Embryonic facial prominence (tissue), 1 donor: ENCODE data around the gene MRPL43.

Source experiments
- DNase-seq: peaks from one replicate; pipeline ENCODE4 v3.0.0-alpha.2; 2016; ENCODE audit errors: extremely low spot score

Gene MRPL43

DNA sequence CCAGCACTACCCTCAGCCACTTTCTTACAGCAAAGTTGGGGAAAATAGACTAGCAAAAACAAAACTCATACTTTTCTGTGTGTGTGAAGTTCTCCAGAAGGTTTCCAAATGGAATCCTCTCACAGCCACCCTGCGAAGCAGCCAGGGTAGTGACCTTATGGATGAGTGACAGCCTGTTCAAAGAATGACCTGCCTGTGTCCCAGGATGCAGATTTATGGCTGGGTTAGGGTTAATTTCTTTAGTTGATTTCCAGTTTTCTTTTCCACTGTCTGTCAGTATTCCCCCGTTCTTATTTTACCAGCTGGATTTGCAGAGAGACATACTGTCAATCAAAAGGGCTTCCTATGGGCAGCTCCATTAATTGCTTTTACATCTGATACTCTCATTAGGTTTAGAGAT, 20.4 kb downstream of the MRPL43 start:
- DNase-seq: no peak

- DNase-seq: no peak
Observed at GRCh38 chr10:100965820-100966219, 21.5 kb downstream of the MRPL43 start.

- no peak for DNase-seq
Observed at GRCh38 chr10:100963826-100964225, 23.5 kb downstream of the MRPL43 start.

DNA sequence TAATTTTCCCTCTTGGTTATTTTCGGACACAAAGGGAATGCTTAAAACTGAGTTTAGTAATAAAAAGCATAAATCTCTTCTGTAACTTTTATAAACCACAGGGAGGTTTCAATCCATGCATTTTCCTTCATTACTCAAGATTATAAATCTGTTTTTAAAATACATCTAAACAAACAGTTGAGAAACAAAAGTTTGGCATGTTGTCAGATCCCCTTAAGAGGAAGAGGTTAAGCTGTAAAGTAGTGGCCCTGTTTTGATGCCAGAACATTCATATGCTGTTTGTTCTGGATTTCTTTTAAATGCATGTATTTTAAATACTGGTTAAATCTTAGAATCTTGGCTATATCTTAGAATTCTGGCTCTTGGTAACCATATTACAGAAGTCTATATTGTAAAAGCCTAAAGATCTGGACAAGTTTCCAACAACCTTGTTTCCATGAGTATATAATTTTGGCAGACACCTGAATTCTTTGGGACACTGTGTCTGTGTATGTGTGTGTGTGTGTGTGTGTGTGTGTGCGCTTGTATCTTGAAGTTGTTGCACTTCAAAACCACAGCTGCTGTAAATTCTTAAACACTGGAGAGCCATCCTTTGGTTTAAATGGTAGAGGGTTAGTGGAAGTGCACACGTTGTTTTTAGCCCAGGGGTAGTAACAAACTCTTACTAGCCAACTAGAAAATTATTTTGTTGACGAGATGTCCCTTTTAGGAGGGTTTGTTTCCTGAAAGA, 24.8 kb downstream of the MRPL43 start:
- no peak for DNase-seq

DNA sequence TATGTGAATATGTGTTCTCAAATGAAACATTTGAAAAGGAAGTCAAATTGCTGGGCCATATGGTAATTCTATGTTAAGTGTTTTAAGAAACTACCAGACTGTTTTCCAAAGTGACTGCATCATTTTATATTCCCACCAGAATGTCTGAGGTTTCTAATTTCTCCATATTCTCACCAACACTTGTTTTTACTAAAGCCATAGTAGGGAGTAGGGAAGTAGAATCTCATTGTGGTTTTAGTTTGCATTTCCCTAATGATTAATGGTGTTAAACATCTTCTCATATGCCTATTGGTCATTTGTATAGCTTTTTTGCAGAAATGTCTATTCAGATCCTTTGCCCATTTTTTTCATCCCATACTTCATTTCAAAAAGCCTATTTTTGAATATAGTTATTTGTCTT, 27.0 kb downstream of the MRPL43 start:
- DNase-seq: no peak

DNA sequence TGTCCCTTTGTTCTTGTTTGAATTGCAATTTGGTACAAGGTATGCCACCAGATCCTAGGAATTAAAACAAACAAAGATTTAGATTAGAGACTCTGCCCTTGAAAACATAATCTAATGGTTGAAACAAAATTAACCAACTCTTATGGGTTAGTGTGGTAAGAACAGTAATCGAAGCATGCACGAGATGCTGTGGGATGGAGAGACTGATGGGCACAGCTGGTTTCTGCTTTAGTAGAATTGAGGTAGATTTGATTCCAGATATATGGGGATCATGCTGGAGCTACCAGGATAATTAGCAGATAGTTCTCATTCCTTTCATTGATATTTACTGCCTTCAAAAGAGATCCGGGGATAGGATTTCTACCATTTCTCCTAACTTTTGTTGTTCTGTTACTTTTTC, 38.4 kb downstream of the MRPL43 start:
- no peak for DNase-seq

DNA sequence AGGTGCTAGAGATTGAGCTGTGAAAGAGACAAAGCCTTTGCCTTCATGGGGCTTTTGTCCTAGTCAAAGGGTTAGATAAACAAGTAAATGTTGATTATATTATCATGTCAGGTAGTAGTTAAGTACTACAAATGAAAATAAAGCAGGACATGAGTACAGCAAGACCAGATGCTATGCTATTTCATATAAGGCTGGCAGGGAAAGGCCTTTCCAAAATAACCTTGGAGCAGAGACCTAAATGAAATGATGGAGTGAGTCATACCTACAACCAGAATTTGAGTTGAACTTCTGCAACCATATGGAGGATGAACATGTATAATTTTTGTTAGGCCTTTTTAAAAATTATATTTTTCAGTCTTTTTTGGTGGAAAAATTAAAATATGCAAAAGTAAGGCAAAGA, 41.5 kb downstream of the MRPL43 start:
- DNase-seq: no peak

DNA sequence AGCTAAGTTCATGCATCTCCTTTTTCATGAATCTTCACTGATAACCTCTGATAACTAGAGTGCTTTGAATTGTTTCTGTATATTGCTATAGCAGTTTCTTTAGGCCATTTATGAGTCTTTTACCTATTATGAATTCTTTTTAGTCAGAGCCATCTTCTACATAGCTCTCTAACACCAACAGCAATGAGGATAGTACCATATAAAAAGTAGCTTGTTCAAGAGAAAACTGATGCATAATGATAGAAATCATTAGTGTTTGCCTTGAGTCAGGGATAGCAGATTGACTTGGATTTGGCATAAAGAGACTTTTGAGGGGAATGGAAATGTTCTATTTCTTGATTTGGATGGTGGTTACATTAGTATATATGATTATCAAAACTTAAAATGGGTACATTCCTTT, 43.8 kb downstream of the MRPL43 start:
- DNase-seq: no peak

DNA sequence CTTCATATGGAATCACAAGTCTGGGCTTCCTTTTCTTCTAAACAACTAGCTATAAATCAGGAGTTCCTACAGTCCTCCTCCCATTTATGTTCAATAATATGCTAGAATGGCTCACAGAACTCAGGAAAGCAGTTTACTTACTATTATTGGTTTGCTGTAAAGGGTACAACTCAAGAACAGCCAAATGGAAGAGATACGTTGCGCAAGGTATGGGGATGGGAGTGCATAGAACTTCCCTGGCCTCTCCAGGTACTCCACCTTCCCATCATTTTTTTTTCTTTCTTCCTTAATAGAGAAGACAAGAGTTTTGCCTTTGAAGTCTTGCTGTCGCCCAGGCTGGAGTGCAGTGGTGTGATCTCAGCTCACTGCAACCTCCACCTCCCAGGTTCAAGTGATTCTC, 45.1 kb downstream of the MRPL43 start:
- DNase-seq: no peak

GRCh38 chr10:100939763-100940344, 47.4 kb downstream of the MRPL43 start:
- DNase-seq: no peak
